Vagina (tissue), 2 donors: ENCODE results near the gene GNRHR.

Source experiments
- CTCF ChIP-seq, 3 experiments: fragments of 450-650 bp in 2 of 3; fragments of 200-600 bp in 1 of 3; sonication (generic) in 1 of 3; IDR thresholded peaks; one replicate each; pipeline ENCODE4 v1.5.1; 2017 to 2019; ENCODE audit warnings: antibody characterized with exemption in 3 of 3, mild to moderate bottlenecking in 2 of 3, moderate library complexity in 2 of 3
- POLR2A ChIP-seq, 2 donors: fragments of 450-650 bp; IDR thresholded peaks; one replicate each; pipeline ENCODE4 v1.6.1; 2017; ENCODE audit warnings: antibody characterized with exemption in 2 of 2, mild to moderate bottlenecking in 2 of 2, moderate library complexity in 2 of 2

DNA sequence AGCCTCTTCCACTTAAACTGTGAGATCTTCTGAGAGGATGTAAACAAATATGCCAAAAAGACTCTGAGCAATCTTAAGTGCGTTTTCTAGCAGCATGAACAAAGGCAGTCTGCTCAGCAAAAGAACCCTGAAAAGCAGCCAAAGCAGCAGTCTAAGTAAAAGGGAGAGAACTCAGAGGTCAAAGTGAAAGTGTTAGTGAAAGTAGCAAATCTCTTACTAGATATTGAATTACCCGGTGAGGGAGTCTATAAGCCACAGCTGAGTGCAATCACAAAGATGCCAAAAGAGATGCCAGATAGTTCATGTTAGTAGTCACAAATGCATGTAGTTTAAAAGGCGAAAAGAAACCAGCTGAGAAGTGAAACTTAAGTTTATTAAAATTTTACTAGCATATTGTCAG is 7.9 kb upstream of the GNRHR start:
- TF ChIP-seq CTCF (IDR thresholded peaks at IDR 0.05) (no peak), POLR2A (IDR thresholded peaks at IDR 0.05) (no peak)
